ENCODE data around the gene IGSF23. TPM values are rescaled to one million over a fixed set of nuclear protein-coding genes. Genes with fewer than 3 reads are reported as not detected.

IGSF23 gene
- total and polyA plus RNA-seq, 2 of the 13 experiments (the other 11 are each of a cell fraction or from before 2014, with no cell fraction given): 2.3 to 8.8 TPM

- TF ChIP-seq ZNF18 (CRISPR knock-in tag; IDR thresholded peaks at IDR 0.05; ENCODE audit: insufficient replicate concordance) (no peak), ZNF143 (CRISPR knock-in tag; IDR thresholded peaks at IDR 0.05) (no peak), GABPA (IDR thresholded peaks at IDR 0.05; ENCODE audit: low read depth, low read length) (no peak), GABPA (CRISPR knock-in tag; IDR thresholded peaks at IDR 0.05; ENCODE audit: low read depth) (0 out of 2 replicates have a peak, but pooled peaks have one; percentile 31), PHF20 (CRISPR knock-in tag; IDR thresholded peaks at IDR 0.05) (peak; percentile 14; the same call in 1 of the 2 replicates), KAT2B (IDR thresholded peaks at IDR 0.05; ENCODE audit: borderline replicate concordance, low read depth, low read length) (no peak), ZNF576 (CRISPR knock-in tag; IDR thresholded peaks at IDR 0.05) (no peak), ZBTB7B (CRISPR knock-in tag; IDR thresholded peaks at IDR 0.05) (peak; percentile 48), ZNF800 (CRISPR knock-in tag; IDR thresholded peaks at IDR 0.05) (no peak), ZFP90 (CRISPR knock-in tag; IDR thresholded peaks at IDR 0.05; ENCODE audit: borderline replicate concordance) (peak; percentile 68), ZNF484 (CRISPR knock-in tag; IDR thresholded peaks at IDR 0.05; ENCODE audit: borderline replicate concordance, low read depth) (no peak), TBX2 (CRISPR knock-in tag; IDR thresholded peaks at IDR 0.05; ENCODE audit: borderline replicate concordance) (peak; percentile 82), ARHGAP35 (CRISPR knock-in tag; IDR thresholded peaks at IDR 0.05; ENCODE audit: borderline replicate concordance) (no peak), KAT8 (CRISPR knock-in tag; IDR thresholded peaks at IDR 0.05) (peak; percentile 83), ZNF276 (CRISPR knock-in tag; IDR thresholded peaks at IDR 0.05; ENCODE audit: low read depth) (peak; percentile 91), MYPOP (CRISPR knock-in tag; IDR thresholded peaks at IDR 0.05) (no peak), SNAPC5 (CRISPR knock-in tag; IDR thresholded peaks at IDR 0.05; ENCODE audit: borderline replicate concordance) (no peak), MIER3 (CRISPR knock-in tag; IDR thresholded peaks at IDR 0.05; ENCODE audit: borderline replicate concordance) (no peak; the same call in 1 of the 2 replicates), ZFP62 (CRISPR knock-in tag; IDR thresholded peaks at IDR 0.05) (no peak), SNAPC2 (CRISPR knock-in tag; IDR thresholded peaks at IDR 0.05) (no peak), KDM2A (CRISPR knock-in tag; IDR thresholded peaks at IDR 0.05; ENCODE audit: borderline replicate concordance, low read depth) (no peak), MED8 (CRISPR knock-in tag; IDR thresholded peaks at IDR 0.05; ENCODE audit: insufficient replicate concordance) (no peak), NCOA2 (CRISPR knock-in tag; IDR thresholded peaks at IDR 0.05) (peak; percentile 47; the same call in 1 of the 2 replicates)
Measured at GRCh38 chr19:44613295-44614178, at the start of gene IGSF23 (continued).
